ENCODE measurements around the gene PANK3.

- TF ChIP-seq CTCF (conservative IDR thresholded peaks at IDR 0.05 in 1 of 2, IDR thresholded peaks at IDR 0.05 in 1 of 2; ENCODE audit: low read depth in 1 of 2, low read length in 2 of 2) (no peak), EZH2 (IDR thresholded peaks at IDR 0.05; ENCODE audit: low read length, missing control alignments) (no peak)
Measured at GRCh38 chr5:168592014-168592368, 12.8 kb upstream of the PANK3 start.

All from fibroblast of lung (primary cell).